DOHH2 (cell line): ENCODE measurements around the gene SCAP.

ENCODE experiments used
- EZH2phosphoT487 ChIP-seq: fragments of 200-600 bp; sonication (generic); IDR thresholded peaks from 2 replicates; pipeline ENCODE4 v1.6.1; 2017; ENCODE audit warnings: borderline replicate concordance, mild to moderate bottlenecking, antibody characterized with exemption, low read length, moderate library complexity, mixed read lengths
- TF ChIP-seq, protein P1 (sequence below): fragments of 200-600 bp; sonication (generic); IDR thresholded peaks from one replicate; pipeline ENCODE4 v1.5.1; 2014; ENCODE audit warnings: antibody characterized with exemption, mild to moderate bottlenecking, low read depth, low read length; ENCODE audit not compliant: poor library complexity, severe bottlenecking

DNA sequence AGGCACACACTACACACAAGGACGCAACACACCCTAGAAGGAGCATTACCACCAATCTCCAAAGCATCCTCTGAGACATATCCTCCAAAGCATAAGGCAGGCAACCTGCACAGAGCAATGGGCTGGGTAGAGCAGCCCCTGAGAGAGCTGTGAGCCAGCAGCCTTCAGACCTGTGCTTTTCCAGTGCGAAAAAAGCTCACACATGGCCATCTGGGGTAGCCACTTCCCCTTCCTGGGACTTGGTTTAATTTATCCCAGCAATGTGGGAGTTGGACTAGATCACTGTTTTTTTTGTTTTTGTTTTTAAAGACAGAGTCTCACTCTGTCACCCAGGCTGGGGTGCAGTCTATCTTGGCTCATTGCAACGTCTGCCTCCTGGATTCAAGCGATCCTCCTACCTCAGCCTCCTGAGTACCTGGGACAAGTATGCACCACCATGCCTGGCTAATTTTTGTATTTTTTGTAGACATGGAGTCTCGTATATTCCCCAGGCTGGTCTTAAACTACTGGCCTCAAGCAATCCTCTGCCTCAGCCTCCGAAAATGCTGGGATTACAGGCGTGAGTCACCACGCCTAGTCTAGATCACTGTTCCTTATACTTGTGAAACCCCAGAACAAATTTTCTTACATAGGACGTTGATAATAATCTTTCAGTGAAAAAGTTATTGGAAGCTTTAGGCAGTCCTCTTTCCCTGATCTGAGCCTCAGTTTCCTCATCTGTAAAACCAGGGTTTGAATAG, 76.0 kb downstream of the SCAP start:
- TF ChIP-seq, protein P1, sequence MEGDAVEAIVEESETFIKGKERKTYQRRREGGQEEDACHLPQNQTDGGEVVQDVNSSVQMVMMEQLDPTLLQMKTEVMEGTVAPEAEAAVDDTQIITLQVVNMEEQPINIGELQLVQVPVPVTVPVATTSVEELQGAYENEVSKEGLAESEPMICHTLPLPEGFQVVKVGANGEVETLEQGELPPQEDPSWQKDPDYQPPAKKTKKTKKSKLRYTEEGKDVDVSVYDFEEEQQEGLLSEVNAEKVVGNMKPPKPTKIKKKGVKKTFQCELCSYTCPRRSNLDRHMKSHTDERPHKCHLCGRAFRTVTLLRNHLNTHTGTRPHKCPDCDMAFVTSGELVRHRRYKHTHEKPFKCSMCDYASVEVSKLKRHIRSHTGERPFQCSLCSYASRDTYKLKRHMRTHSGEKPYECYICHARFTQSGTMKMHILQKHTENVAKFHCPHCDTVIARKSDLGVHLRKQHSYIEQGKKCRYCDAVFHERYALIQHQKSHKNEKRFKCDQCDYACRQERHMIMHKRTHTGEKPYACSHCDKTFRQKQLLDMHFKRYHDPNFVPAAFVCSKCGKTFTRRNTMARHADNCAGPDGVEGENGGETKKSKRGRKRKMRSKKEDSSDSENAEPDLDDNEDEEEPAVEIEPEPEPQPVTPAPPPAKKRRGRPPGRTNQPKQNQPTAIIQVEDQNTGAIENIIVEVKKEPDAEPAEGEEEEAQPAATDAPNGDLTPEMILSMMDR = no peak
- no peak for TF ChIP-seq EZH2phosphoT487
